OCI-LY7 (cell line): ENCODE data around the gene SCAF8. TPM values are rescaled to one million over a fixed set of nuclear protein-coding genes. Genes with fewer than 3 reads are reported as not detected.

Experiments
- BruUV-seq: library from RNA; stranded (reverse); fragments of 400-500 nt; replicated peaks from 2 replicates; lab custom pipeline; 2021; lab: Mats Ljungman, UMichigan
- CTCF ChIA-PET: fragments of 300-600 bp; sonication (Branson Sonifier 250); formaldehyde crosslinking; loops from one replicate; lab custom pipeline; 2022; ENCODE audit warnings: antibody characterized with exemption; ENCODE audit not compliant: unreplicated experiment; lab: Charles Lee
- POLR2A ChIA-PET: fragments of 300-600 bp; sonication (Branson Sonifier 250); formaldehyde crosslinking; loops from one replicate; lab custom pipeline; 2022; ENCODE audit warnings: antibody characterized with exemption; lab: Charles Lee
- DNase-seq: peaks from one replicate; pipeline ENCODE4 v3.0.0-alpha.2; 2015; ENCODE audit warnings: low spot score
- H2AFZ ChIP-seq: fragments of 200-600 bp; sonication (generic), shearing (Covaris generic); 2 replicates; pipeline ENCODE4 v1.6.1; 2014; ENCODE audit warnings: mild to moderate bottlenecking, antibody characterized with exemption, low read length, moderate library complexity
- H3K27ac ChIP-seq: fragments of 200-600 bp; sonication (generic); 2 replicates; pipeline ENCODE4 v1.5.1; 2014; ENCODE audit warnings: mixed run types, low read depth, mild to moderate bottlenecking, moderate library complexity, low read length, inconsistent platforms; ENCODE audit not compliant: poor library complexity, severe bottlenecking
- H3K36me3 ChIP-seq: fragments of 200-600 bp; sonication (generic); 2 replicates; pipeline ENCODE4 v1.6.1; 2014; ENCODE audit warnings: mild to moderate bottlenecking, antibody characterized with exemption, low read length, moderate library complexity, mixed read lengths; ENCODE audit not compliant: insufficient read depth
- H3K4me1 ChIP-seq: fragments of 200-600 bp; sonication (generic); 2 replicates; pipeline ENCODE4 v1.5.1; 2014; ENCODE audit warnings: mild to moderate bottlenecking, low read length; ENCODE audit not compliant: insufficient read depth, poor library complexity, severe bottlenecking
- H3K4me2 ChIP-seq: fragments of 200-600 bp; sonication (generic); 2 replicates; pipeline ENCODE4 v1.6.1; 2014; ENCODE audit warnings: mild to moderate bottlenecking, low read length
- H3K4me3 ChIP-seq: fragments of 200-600 bp; sonication (generic); 2 replicates; pipeline ENCODE4 v1.5.1; 2014; ENCODE audit warnings: mild to moderate bottlenecking, low read depth, low read length; ENCODE audit not compliant: poor library complexity, severe bottlenecking
- H3K79me2 ChIP-seq: fragments of 200-600 bp; sonication (generic); 2 replicates; pipeline ENCODE4 v1.6.1; 2016; ENCODE audit warnings: low read depth, mild to moderate bottlenecking, low read length, moderate library complexity, mixed read lengths; ENCODE audit not compliant: insufficient read depth
- H3K9me2 ChIP-seq: fragments of 200-600 bp; sonication (generic); 2 replicates; pipeline ENCODE4 v1.6.1; 2016; ENCODE audit warnings: mild to moderate bottlenecking, low read length, mixed read lengths; ENCODE audit not compliant: insufficient read depth
- H3K9me3 ChIP-seq: fragments of 200-600 bp; sonication (generic); 2 replicates; pipeline ENCODE4 v1.6.1; 2014; ENCODE audit warnings: mild to moderate bottlenecking, mixed run types, low read length, mixed read lengths
- H4K20me1 ChIP-seq: fragments of 200-600 bp; sonication (generic); 2 replicates; pipeline ENCODE4 v1.6.1; 2014; ENCODE audit warnings: mild to moderate bottlenecking, antibody characterized with exemption, low read length, moderate library complexity, mixed read lengths; ENCODE audit not compliant: insufficient read depth
- EZH2phosphoT487 ChIP-seq: fragments of 200-600 bp; sonication (generic); IDR thresholded peaks from 2 replicates; pipeline ENCODE4 v1.6.1; 2018; ENCODE audit warnings: low read depth, borderline replicate concordance, mild to moderate bottlenecking, mixed run types, antibody characterized with exemption, low read length, moderate library complexity, mixed read lengths
- intact Hi-C: fragments of 100-400 bp; cut with micrococcal nuclease; formaldehyde crosslinking; loops from one replicate; pipeline ENCODE4 v1.10.0; 2022; ENCODE audit not compliant: unreplicated experiment
- total RNA-seq, 2 experiments: library from RNA; depleted of rRNA in 1 of 2; stranded (reverse); fragments of >200 nt in 1 of 2; shearing (Covaris generic) in 1 of 2; gene quantifications; 2 replicates each; pipeline ENCODE4 v1.2.3, GENCODE V29; 2014 to 2022
- TF ChIP-seq, protein P1 (sequence below): fragments of 200-600 bp; sonication (generic); conservative IDR thresholded peaks from 2 replicates; pipeline ENCODE4 v1.5.1; 2014; ENCODE audit warnings: mild to moderate bottlenecking, antibody characterized with exemption, low read length, moderate library complexity, mixed read lengths

Gene SCAF8
- total RNA-seq, 2 experiments from 2014 or later, result 25.8 to 47.0 TPM

DNA sequence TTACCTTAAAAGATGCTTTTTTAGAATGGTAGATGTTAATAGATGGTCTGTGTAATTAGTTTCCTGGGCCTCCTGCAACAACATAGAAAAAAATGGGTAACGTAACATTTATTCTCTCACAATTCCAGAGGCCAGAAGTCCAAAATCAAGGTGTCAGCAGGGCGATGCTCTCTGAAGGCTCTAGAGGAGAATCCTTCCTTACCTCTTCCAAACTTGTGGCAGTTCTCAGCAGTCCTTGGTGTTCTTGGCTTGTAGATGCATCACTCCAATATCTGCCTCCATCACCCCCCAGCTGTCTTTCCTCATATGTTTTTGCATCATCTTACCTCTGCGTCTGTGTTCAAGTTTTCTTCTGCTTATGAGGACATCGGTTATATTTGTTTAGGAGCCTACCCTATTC, 107.9 kb downstream of the SCAF8 start:
- BruUV-seq, result no TSS peak
- no peak overlapping the region for H2AFZ ChIP-seq
- H3K9me2 ChIP-seq, result no peaks in the 10 kb centered on the region
- peaks cover 8% of the 10 kb centered on the region for H3K4me1 ChIP-seq
- no peak for TF ChIP-seq EZH2phosphoT487
- TF ChIP-seq, protein P1, sequence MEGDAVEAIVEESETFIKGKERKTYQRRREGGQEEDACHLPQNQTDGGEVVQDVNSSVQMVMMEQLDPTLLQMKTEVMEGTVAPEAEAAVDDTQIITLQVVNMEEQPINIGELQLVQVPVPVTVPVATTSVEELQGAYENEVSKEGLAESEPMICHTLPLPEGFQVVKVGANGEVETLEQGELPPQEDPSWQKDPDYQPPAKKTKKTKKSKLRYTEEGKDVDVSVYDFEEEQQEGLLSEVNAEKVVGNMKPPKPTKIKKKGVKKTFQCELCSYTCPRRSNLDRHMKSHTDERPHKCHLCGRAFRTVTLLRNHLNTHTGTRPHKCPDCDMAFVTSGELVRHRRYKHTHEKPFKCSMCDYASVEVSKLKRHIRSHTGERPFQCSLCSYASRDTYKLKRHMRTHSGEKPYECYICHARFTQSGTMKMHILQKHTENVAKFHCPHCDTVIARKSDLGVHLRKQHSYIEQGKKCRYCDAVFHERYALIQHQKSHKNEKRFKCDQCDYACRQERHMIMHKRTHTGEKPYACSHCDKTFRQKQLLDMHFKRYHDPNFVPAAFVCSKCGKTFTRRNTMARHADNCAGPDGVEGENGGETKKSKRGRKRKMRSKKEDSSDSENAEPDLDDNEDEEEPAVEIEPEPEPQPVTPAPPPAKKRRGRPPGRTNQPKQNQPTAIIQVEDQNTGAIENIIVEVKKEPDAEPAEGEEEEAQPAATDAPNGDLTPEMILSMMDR, result no peak
- no peak overlapping the region for H3K4me3 ChIP-seq
- peaks cover 15% of the 10 kb centered on the region for H3K36me3 ChIP-seq
- no peak overlapping the region for H3K27ac ChIP-seq
- POLR2A ChIA-PET, result no interaction called here
- DNase-seq, result no peak
- intact Hi-C loops, result no loop called here
- CTCF ChIA-PET, result no interaction called here
- H4K20me1 ChIP-seq, result peaks cover 6% of the 10 kb centered on the region; the same call in 1 of the 2 replicates
- peaks cover 64% of the 10 kb centered on the region; the same call in 1 of the 2 replicates for H3K79me2 ChIP-seq
- H3K9me3 ChIP-seq, result no peaks in the 10 kb centered on the region
- no peak overlapping the region for H3K4me2 ChIP-seq

DNA sequence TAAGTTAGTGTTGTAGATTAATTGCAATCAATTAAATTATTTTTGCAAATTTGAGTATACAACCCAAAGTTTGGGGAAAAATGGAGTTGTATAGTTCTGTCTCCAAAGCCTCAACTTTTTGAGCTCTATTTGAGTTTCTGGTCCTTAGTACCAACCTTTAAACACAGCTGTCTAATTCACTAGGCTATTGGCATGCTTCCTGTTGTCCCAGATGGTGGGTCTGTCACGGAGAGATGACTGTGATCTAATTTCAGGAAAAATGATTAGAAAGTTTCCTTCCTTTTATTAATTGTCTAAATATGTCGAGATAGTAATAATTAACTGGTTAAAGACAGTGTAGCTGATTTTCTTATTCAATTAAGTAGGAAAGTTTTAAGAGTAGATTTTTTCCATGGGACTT, 109.6 kb downstream of the SCAF8 start:
- H3K79me2 ChIP-seq, result peaks cover 53% of the 10 kb centered on the region; the same call in 1 of the 2 replicates
- H3K9me2 ChIP-seq, result no peaks in the 10 kb centered on the region

DNA sequence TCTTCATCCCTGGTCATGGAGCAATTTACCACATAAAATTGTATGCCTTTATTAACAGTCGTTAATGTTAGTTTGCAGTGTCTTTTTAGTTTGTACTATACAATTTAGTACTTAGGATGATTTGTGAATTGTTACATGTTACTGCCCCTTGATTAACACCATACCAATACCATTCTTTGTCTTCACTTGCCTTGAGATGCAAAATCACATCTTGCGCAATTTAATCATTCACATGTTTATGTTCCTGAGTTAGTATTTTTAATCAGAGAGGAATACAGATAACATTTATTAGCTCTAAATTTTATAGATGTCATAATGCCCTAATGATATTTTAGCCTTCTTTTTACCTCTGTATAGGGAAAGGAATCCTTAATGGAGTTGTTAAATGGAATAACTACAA, 114.1 kb downstream of the SCAF8 start:
- Histone ChIP-seq H2AFZ (no peak overlapping the region), H3K27ac (no peak overlapping the region), H3K9me3 (no peaks in the 10 kb centered on the region), H3K4me2 (no peak overlapping the region), H3K4me3 (no peak overlapping the region), H3K36me3 (no peaks in the 10 kb centered on the region; the same call in none of the 2 replicates), H4K20me1 (no peaks in the 10 kb centered on the region), H3K9me2 (no peaks in the 10 kb centered on the region), H3K4me1 (no peaks in the 10 kb centered on the region), H3K79me2 (peaks cover 21% of the 10 kb centered on the region; the same call in 1 of the 2 replicates)
- ChIA-PET POLR2A (interaction anchor here (0.6 kb wide), 1 partner anchor 8 kb away, joined by 3 read pairs; no protein-coding TSS in a partner anchor), CTCF (no interaction called here)
- BruUV-seq, result no TSS peak
- intact Hi-C loops, result no loop called here
- TF ChIP-seq, protein P1, result no peak
- TF ChIP-seq EZH2phosphoT487, result no peak
- DNase-seq, result no peak

More for the DNA sequence above, 109.6 kb downstream of the SCAF8 start:
- H4K20me1 ChIP-seq, result peaks cover 6% of the 10 kb centered on the region; the same call in 1 of the 2 replicates
- no peaks in the 10 kb centered on the region for H3K9me3 ChIP-seq
- CTCF ChIA-PET, result no interaction called here
- no peak overlapping the region for H3K4me3 ChIP-seq
- H3K4me1 ChIP-seq, result peaks cover 2% of the 10 kb centered on the region
- intact Hi-C loops, result no loop called here
- H2AFZ ChIP-seq, result no peak overlapping the region
- H3K27ac ChIP-seq, result no peak overlapping the region
- BruUV-seq, result no TSS peak
- no peak for DNase-seq
- POLR2A ChIA-PET, result interaction anchor here (0.5 to 3.5 kb wide), 4 partner anchors 11 to 54 kb away, joined by 4 to 13 read pairs (median 6); no protein-coding TSS in a partner anchor
- peaks cover 15% of the 10 kb centered on the region for H3K36me3 ChIP-seq
- no peak for TF ChIP-seq EZH2phosphoT487
- TF ChIP-seq, protein P1, result no peak
- no peak overlapping the region for H3K4me2 ChIP-seq
